Activated naive CD8-positive, alpha-beta T cell treated with anti-CD3 and anti-CD28 coated beads, Interleukin-2, amount 10 ng/mL, durations not matched to agents 7 days and 5 days (primary cell): ENCODE measurements around the gene SBNO2. TPM values are rescaled to one million over a fixed set of nuclear protein-coding genes. Genes with fewer than 3 reads are reported as not detected.

Experiments
- ATAC-seq: fragments of 150-1000 bp; cut with Tn5 transposase; one replicate; pipeline ENCODE4 v1.10.0; 2021; ENCODE audit warnings: low read depth, moderate library complexity
- POLR2A ChIA-PET: fragments of 350-600 bp; sonication (Branson Sonifier 250); formaldehyde crosslinking; loops from one replicate; lab custom pipeline; 2021; ENCODE audit warnings: antibody characterized with exemption; lab: Charles Lee
- DNase-seq: peaks from one replicate; pipeline ENCODE4 v3.0.0; 2021
- H3K27ac Mint-ChIP-seq: one replicate; pipeline ENCODE4 v1.8.0; 2022; ENCODE audit warnings: mild to moderate bottlenecking, mixed read lengths
- H3K27me3 Mint-ChIP-seq: one replicate; pipeline ENCODE4 v1.8.0; 2022; ENCODE audit warnings: mild to moderate bottlenecking, moderate library complexity, mixed read lengths
- H3K36me3 Mint-ChIP-seq: one replicate; pipeline ENCODE4 v1.8.0; 2021; ENCODE audit warnings: mild to moderate bottlenecking, mixed read lengths
- H3K4me1 Mint-ChIP-seq: one replicate; pipeline ENCODE4 v1.8.0; 2021; ENCODE audit warnings: mixed read lengths
- H3K4me3 Mint-ChIP-seq: one replicate; pipeline ENCODE4 v1.8.0; 2022; ENCODE audit warnings: mild to moderate bottlenecking, moderate library complexity, mixed read lengths
- H3K9me3 Mint-ChIP-seq: one replicate; pipeline ENCODE4 v1.8.0; 2021; ENCODE audit warnings: mixed read lengths
- total RNA-seq, 2 experiments: library from RNA; stranded (reverse); gene quantifications; one replicate each; pipeline ENCODE4 v1.2.3, GENCODE V29; 2021

SBNO2 gene
- total RNA-seq, 2 experiments from 2014 or later, result 77.7 to 90.6 TPM

- no peak overlapping the region for H3K4me3 Mint-ChIP-seq
- ATAC-seq (no peak), DNase-seq (no peak)
- POLR2A ChIA-PET, result interaction anchor here (0.5 to 0.7 kb wide), 2 partner anchors 148 to 328 kb away, joined by 3 read pairs; no protein-coding TSS in a partner anchor
- H3K4me1 Mint-ChIP-seq, result peaks cover 8% of the 10 kb centered on the region
- peaks cover 13% of the 10 kb centered on the region for H3K36me3 Mint-ChIP-seq
- H3K9me3 Mint-ChIP-seq, result no peaks in the 10 kb centered on the region
- no peak overlapping the region for H3K27ac Mint-ChIP-seq
- H3K27me3 Mint-ChIP-seq, result no peaks in the 10 kb centered on the region
Observed at GRCh38 chr19:1125601-1126467, 48.2 kb downstream of the SBNO2 start.

- Mint-ChIP-seq H3K4me3 (no peak overlapping the region), H3K36me3 (peaks cover 13% of the 10 kb centered on the region), H3K27ac (no peak overlapping the region), H3K27me3 (no peaks in the 10 kb centered on the region), H3K9me3 (no peaks in the 10 kb centered on the region), H3K4me1 (no peaks in the 10 kb centered on the region)
- POLR2A ChIA-PET, result interaction anchor here (1.0 kb wide), 1 partner anchor 114 kb away, joined by 3 read pairs; no protein-coding TSS in a partner anchor
- DNase-seq (no peak), ATAC-seq (no peak)
Observed at GRCh38 chr19:1123885-1124677, 50.0 kb downstream of the SBNO2 start.

DNA sequence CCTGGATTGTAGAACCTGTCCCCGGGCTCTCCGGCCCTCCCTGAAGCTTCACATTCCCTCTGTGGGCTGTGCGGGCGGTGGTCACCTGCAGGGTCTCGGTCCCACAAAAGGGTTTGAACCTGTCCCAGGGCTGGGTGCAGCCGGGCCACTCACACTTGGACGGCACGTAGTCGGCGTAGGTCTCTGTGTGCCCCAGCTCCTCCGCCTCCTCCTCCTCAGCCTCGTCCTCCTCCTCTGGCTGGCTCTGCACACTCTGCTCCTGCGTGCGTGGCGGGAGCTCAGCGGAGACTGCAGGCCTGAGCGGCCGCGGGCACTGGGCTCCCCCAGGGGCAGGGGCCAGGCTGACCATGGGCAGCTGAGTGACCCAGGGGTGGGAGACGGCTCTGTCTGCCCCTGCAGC lies 50.7 kb downstream of the SBNO2 start:
- no peak for DNase-seq
- Mint-ChIP-seq H3K4me1 (no peaks in the 10 kb centered on the region), H3K9me3 (no peaks in the 10 kb centered on the region), H3K27ac (no peak overlapping the region), H3K4me3 (no peak overlapping the region), H3K27me3 (no peaks in the 10 kb centered on the region), H3K36me3 (peaks cover 13% of the 10 kb centered on the region)
- POLR2A ChIA-PET, result interaction anchor here (0.8 to 1.0 kb wide), 2 partner anchors 9 to 115 kb away, joined by 3 read pairs; no protein-coding TSS in a partner anchor
- no peak for ATAC-seq

DNA sequence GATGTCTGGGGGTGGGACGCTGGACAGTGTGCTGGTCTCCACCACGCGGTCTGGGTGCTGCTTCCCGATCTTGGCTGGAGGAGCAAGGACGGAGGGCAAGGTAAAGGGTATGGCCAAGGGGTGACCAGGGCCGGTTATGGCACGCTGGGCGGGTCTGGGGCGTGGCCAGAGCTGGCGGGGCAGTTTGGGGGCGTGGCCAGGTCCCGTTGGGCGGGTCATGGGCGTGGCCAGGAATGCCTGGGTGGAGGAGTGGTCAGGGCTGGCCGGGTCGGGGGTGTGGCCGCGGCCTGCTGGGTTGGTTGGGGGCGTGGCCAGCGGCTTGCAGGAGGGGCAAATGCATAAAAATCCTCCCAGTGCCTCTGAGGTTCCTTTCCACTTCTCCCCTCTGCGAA lies 51.1 kb downstream of the SBNO2 start:
- no peaks in the 10 kb centered on the region for H3K27me3 Mint-ChIP-seq
- POLR2A ChIA-PET, result interaction anchor here (0.8 to 1.4 kb wide), 2 partner anchors 8 to 9 kb away, joined by 3 to 4 read pairs; no protein-coding TSS in a partner anchor
- peaks cover 13% of the 10 kb centered on the region for H3K36me3 Mint-ChIP-seq
- no peak overlapping the region for H3K4me3 Mint-ChIP-seq
- no peak for ATAC-seq
- no peak overlapping the region for H3K27ac Mint-ChIP-seq
- no peaks in the 10 kb centered on the region for H3K4me1 Mint-ChIP-seq
- H3K9me3 Mint-ChIP-seq, result no peaks in the 10 kb centered on the region
- DNase-seq, result no peak

DNA sequence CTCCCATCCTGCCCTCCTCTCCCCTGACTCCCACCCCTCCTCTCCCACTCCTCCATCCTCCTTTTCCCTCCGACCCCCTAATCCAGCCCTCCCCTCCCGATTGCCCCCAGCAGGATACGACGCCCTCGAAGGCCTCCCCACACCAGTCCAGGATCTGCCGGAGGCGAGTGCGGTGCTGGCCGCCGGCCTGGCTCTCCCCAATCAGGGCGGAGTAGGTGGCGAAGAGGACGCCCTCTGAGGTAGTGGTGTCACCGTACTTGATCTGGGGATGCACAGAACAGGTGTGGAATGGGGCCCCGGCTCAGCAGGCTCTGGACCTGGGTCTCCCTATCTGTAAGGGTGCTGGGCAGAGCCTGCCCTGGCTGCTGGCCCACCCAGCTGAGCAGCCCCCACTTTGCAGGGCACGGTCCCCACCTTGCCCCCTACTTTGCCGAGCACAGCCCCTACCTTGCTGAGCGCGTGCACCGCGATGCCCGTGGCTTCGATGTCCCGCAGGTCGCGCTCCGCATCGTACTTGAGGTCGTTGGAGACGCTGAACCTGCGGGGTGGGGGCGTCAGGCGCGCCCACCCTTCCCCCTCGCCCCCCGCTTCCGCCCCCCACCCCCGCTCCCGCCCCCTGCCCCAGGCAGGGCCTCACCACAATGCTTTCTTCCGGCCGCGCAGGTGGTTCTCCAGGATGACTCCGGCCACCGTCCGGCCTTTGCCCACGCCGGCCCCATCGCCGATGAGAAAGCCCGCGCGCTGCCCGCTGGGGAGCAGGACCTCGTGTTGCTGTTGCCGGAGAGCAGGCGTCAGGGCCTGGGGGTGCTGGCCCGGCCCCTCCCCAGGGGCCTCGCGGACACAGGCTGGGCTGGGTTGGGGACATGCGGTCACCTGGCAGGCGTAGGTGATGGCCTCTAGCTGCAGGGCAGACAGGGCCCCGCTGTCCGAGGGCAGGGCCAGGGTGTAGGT lies 51.8 kb downstream of the SBNO2 start:
- no peak overlapping the region for H3K4me3 Mint-ChIP-seq
- H3K27ac Mint-ChIP-seq, result no peak overlapping the region
- POLR2A ChIA-PET, result interaction anchor here (1.4 kb wide), 1 partner anchor 9 kb away, joined by 4 read pairs; no protein-coding TSS in a partner anchor
- DNase-seq (no peak), ATAC-seq (no peak)
- no peaks in the 10 kb centered on the region for H3K4me1 Mint-ChIP-seq
- H3K36me3 Mint-ChIP-seq, result peaks cover 13% of the 10 kb centered on the region
- H3K27me3 Mint-ChIP-seq, result no peaks in the 10 kb centered on the region
- no peaks in the 10 kb centered on the region for H3K9me3 Mint-ChIP-seq

DNA sequence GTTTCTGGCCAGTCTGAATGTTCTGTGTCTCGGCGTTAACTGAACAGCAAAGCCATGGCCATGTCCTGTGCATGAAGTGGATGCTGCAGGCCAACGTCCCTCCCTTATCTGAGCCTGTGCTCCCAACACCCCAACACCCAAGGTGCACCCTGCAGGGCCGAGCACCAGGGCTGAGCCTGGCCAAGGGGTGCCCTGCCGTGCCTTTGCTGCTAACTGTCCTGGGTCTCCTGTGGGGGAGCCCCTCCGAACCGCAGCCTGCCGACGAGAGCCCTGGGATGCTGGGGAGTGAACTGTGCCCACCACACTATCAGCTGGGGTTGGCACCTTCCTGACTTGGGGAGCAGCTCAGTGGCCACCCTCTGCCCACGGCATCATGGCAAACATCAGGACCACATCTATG lies 52.7 kb downstream of the SBNO2 start:
- POLR2A ChIA-PET, result no interaction called here
- DNase-seq, result no peak
- Mint-ChIP-seq H3K36me3 (peaks cover 12% of the 10 kb centered on the region), H3K9me3 (no peaks in the 10 kb centered on the region), H3K4me3 (no peak overlapping the region), H3K27ac (no peak overlapping the region), H3K27me3 (no peaks in the 10 kb centered on the region), H3K4me1 (no peaks in the 10 kb centered on the region)
- ATAC-seq, result no peak

DNA sequence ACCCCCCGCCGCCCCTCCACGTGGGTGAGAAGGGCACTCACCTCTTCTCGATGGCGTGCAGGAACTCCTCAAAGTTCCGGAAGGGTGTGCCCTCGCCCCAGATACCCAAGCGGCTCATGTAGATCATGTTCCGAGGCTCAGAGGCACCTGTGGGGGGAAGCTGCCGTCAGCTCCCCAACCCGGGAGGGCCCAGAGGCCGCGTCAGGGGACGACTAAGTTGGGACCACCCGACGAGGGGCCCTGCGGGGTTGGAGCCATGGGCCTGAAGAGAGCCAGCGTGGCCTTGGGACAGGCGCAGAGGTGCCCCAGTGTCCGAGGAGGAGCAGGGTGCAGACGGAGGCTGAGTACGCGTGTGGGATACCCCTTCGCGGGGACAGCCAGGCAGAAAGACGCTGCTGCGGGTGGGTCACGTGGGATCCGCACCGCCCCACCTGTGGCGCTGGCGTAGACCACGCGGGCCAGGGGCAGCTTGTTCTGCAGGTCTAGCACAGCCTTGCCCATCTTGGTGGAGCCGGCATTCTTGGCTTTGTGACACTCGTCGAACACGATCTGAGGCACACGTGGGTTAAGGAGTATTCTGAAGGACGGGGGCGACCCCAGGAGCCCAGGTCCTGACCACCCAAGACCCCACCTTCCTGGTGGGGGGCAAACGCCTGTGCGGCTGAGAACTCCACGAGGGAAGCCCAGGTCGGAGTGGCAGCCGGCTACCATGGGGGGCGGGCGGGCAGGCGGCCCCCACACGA lies 54.4 kb downstream of the SBNO2 start:
- no peak for DNase-seq
- POLR2A ChIA-PET, result no interaction called here
- Mint-ChIP-seq H3K36me3 (peaks cover 8% of the 10 kb centered on the region), H3K27ac (no peak overlapping the region), H3K9me3 (no peaks in the 10 kb centered on the region), H3K27me3 (no peaks in the 10 kb centered on the region), H3K4me1 (no peaks in the 10 kb centered on the region), H3K4me3 (no peak overlapping the region)
- no peak for ATAC-seq

DNA sequence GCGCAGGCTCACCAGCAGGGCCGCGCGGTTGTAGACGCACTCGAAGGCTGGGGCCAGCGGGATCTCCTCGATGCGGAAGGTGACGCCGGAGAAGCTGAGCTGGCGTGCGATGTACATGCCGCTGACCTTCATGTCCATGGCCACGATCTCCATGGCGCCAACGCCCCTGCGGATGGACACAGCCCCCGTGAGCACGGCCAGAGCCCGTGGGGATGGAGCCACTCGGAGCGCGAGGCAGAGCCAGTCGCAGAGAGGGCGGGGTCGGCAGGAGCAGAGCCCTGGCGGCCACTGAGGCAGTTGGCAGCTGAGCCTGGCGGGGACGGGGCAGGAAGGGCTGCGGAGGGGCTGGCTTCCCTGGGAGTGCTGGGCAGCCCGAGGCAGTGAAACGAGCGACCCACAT lies 55.1 kb downstream of the SBNO2 start:
- no peak overlapping the region for H3K27ac Mint-ChIP-seq
- H3K4me1 Mint-ChIP-seq, result no peaks in the 10 kb centered on the region

GRCh38 chr19:1117654-1118053 lies 56.4 kb downstream of the SBNO2 start:
- Mint-ChIP-seq H3K36me3 (peaks cover 8% of the 10 kb centered on the region), H3K9me3 (no peaks in the 10 kb centered on the region), H3K4me3 (no peak overlapping the region), H3K27ac (no peak overlapping the region), H3K27me3 (no peaks in the 10 kb centered on the region), H3K4me1 (no peaks in the 10 kb centered on the region)
- POLR2A ChIA-PET, result no interaction called here
- ATAC-seq, result no peak
- DNase-seq, result no peak

More for the DNA sequence above, 55.1 kb downstream of the SBNO2 start:
- POLR2A ChIA-PET, result no interaction called here
- ATAC-seq (no peak), DNase-seq (no peak)
- Mint-ChIP-seq H3K9me3 (no peaks in the 10 kb centered on the region), H3K4me3 (no peak overlapping the region), H3K27me3 (no peaks in the 10 kb centered on the region), H3K36me3 (peaks cover 8% of the 10 kb centered on the region)

GRCh38 chr19:1116726-1117581 lies 57.1 kb downstream of the SBNO2 start:
- POLR2A ChIA-PET, result no interaction called here
- Mint-ChIP-seq H3K4me1 (no peaks in the 10 kb centered on the region), H3K4me3 (no peak overlapping the region), H3K36me3 (peaks cover 8% of the 10 kb centered on the region), H3K27ac (no peak overlapping the region), H3K9me3 (no peaks in the 10 kb centered on the region), H3K27me3 (no peaks in the 10 kb centered on the region)
- no peak for DNase-seq
- ATAC-seq, result no peak

- Mint-ChIP-seq H3K4me1 (no peaks in the 10 kb centered on the region), H3K27me3 (no peaks in the 10 kb centered on the region), H3K4me3 (no peak overlapping the region), H3K9me3 (no peaks in the 10 kb centered on the region), H3K27ac (no peak overlapping the region), H3K36me3 (peaks cover under 1% of the 10 kb centered on the region)
- no peak for DNase-seq
- POLR2A ChIA-PET, result no interaction called here
- no peak for ATAC-seq
Observed at GRCh38 chr19:1115646-1116420, 58.2 kb downstream of the SBNO2 start.
